Endothelial cell of umbilical vein (primary cell): ENCODE results near the gene PIWIL4.

Experiments
- EZH2 ChIP-seq: IDR thresholded peaks from 2 replicates; pipeline ENCODE4 v1.6.1; 2012; ENCODE audit warnings: borderline replicate concordance, low read depth, mild to moderate bottlenecking, moderate library complexity, low read length, inconsistent platforms; ENCODE audit not compliant: severe bottlenecking
- FOS ChIP-seq: IDR thresholded peaks from 2 replicates; pipeline ENCODE4 v1.6.1; 2011; ENCODE audit warnings: mild to moderate bottlenecking, low read length, moderate library complexity, borderline replicate concordance; ENCODE audit not compliant: insufficient read depth
- GATA2 ChIP-seq: IDR thresholded peaks from 2 replicates; pipeline ENCODE4 v1.7.0; 2011; ENCODE audit warnings: low read depth, mild to moderate bottlenecking, moderate library complexity, mixed read lengths, low read length; ENCODE audit not compliant: insufficient read length, insufficient read depth
- JUN ChIP-seq: IDR thresholded peaks from 2 replicates; pipeline ENCODE4 v1.6.1; 2011; ENCODE audit warnings: borderline replicate concordance, low read depth; ENCODE audit not compliant: insufficient read length, insufficient read depth
- MAX ChIP-seq: IDR thresholded peaks from 2 replicates; pipeline ENCODE4 v1.6.1; 2011; ENCODE audit not compliant: insufficient read depth, insufficient read length
- MYC ChIP-seq: IDR thresholded peaks from one replicate; pipeline ENCODE4 v1.6.1; 2011; ENCODE audit warnings: mild to moderate bottlenecking, low read depth, low read length
- POLR2A ChIP-seq: IDR thresholded peaks from 2 replicates; pipeline ENCODE4 v1.6.1; 2012; ENCODE audit warnings: low read depth, mild to moderate bottlenecking, control low read depth, low read length
- POLR2AphosphoS5 ChIP-seq: IDR thresholded peaks from 2 replicates; pipeline ENCODE4 v1.6.1; 2012; ENCODE audit warnings: low read depth, mild to moderate bottlenecking, control low read depth, low read length, moderate library complexity; ENCODE audit not compliant: insufficient read depth
- TF ChIP-seq, protein P1 (sequence below), 2 donors: IDR thresholded peaks; 1 replicate in 1 of 2; 2 replicates in 1 of 2; pipeline ENCODE4 v1.5.1; 2011; ENCODE audit warnings: low read length in 2 of 2, mild to moderate bottlenecking in 2 of 2, moderate library complexity in 2 of 2, control low read depth in 1 of 2, inconsistent platforms in 1 of 2, low read depth in 1 of 2; ENCODE audit not compliant: insufficient read depth in 1 of 2; ENCODE audit errors: extremely low read depth in 1 of 2

GRCh38 chr11:94557992-94558391 lies 9.2 kb upstream of the PIWIL4 start:
- TF ChIP-seq MYC: no peak
- no peak for TF ChIP-seq POLR2AphosphoS5
- TF ChIP-seq POLR2A: no peak
- no peak for TF ChIP-seq EZH2
- TF ChIP-seq, protein P1, sequence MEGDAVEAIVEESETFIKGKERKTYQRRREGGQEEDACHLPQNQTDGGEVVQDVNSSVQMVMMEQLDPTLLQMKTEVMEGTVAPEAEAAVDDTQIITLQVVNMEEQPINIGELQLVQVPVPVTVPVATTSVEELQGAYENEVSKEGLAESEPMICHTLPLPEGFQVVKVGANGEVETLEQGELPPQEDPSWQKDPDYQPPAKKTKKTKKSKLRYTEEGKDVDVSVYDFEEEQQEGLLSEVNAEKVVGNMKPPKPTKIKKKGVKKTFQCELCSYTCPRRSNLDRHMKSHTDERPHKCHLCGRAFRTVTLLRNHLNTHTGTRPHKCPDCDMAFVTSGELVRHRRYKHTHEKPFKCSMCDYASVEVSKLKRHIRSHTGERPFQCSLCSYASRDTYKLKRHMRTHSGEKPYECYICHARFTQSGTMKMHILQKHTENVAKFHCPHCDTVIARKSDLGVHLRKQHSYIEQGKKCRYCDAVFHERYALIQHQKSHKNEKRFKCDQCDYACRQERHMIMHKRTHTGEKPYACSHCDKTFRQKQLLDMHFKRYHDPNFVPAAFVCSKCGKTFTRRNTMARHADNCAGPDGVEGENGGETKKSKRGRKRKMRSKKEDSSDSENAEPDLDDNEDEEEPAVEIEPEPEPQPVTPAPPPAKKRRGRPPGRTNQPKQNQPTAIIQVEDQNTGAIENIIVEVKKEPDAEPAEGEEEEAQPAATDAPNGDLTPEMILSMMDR (IDR thresholded peaks at IDR 0.05; ENCODE audit: extremely low read depth in 1 of 2, insufficient read depth in 1 of 2, low read depth in 1 of 2, low read length in 2 of 2): no peak
- no peak for TF ChIP-seq JUN
- no peak for TF ChIP-seq MAX
- TF ChIP-seq GATA2: no peak
- no peak for TF ChIP-seq FOS
